Activated CD8-positive, alpha-beta memory T cell treated with anti-CD3 and anti-CD28 coated beads, Interleukin-2, amount 50 U/mL, for 4 hours (primary cell): Measurements from ENCODE around the gene NUP210.
A peak's percentile ranks its signal among the peaks of the same experiment; 100 is the strongest.
"Not testable (repeated sequence)": the region's sequence is repeated elsewhere in the genome, so short reads cannot be mapped to it uniquely, and the experiment has no call there.

ENCODE experiments used
- DNase-seq: peaks from one replicate; pipeline ENCODE4 v3.0.0-alpha.2; 2020

The NUP210 gene

DNA sequence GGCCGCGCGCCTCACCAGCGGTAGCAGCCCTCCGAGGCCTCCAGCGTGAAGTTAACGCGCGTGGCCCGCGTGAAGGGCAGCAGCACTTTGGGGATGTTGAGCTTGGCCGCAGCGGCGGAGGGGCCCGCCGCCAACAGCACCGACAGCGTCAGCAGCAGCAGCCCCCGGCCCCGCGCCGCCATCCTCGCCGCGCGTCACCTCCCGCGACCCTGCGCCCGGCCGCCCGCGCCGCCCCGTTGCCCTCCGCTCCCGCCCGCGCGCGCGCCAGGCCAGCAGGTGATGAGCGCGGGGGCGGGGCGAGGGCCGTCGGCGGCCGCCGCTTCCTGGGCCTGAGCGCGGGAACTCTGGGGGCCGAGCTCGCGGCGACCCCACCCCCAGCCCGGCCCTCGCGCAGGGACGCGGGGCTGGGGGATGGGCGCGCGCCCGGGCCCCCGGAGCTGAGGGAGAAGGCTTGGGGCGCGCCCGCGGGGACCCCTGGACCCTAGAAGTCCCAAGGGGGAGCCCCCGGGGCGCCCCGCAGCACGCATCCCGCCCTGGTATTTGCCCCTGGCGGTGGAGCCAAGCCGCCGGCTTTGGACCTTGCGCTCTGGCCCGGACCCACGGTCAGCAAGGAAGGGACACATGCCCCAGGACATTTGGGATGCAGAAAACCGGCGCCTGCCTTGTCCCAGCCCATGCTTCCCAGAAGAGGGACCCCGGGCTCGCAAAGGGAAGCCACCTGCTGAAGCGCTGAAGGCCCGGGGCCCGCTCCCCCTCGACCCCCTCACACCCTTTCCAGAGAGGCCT, at the start of gene NUP210:
Gene NUP210, minus strand, starts transcription at position 278 of the 786 bp plus-strand sequence. Its CDS starts 96 bp downstream, at position 182.
- DNase-seq, result peak; percentile 57

- DNase-seq, result no peak
These were observed 46.7 kb upstream of the NUP210 start for GRCh38 chr3:13466781-13467180.

GRCh38 chr3:13465236-13465873, 45.2 kb upstream of the NUP210 start:
- DNase-seq, result no peak

GRCh38 chr3:13463618-13464400, 43.7 kb upstream of the NUP210 start:
- DNase-seq, result no peak

- DNase-seq, result no peak
These were observed 42.7 kb upstream of the NUP210 start for GRCh38 chr3:13462822-13463221.

- no peak for DNase-seq
These were observed 42.1 kb upstream of the NUP210 start for GRCh38 chr3:13462125-13462629.

- peak; percentile 69 for DNase-seq
These were observed 41.3 kb upstream of the NUP210 start for GRCh38 chr3:13461169-13462124.

GRCh38 chr3:13460341-13460736, 40.2 kb upstream of the NUP210 start:
- no peak for DNase-seq

DNA sequence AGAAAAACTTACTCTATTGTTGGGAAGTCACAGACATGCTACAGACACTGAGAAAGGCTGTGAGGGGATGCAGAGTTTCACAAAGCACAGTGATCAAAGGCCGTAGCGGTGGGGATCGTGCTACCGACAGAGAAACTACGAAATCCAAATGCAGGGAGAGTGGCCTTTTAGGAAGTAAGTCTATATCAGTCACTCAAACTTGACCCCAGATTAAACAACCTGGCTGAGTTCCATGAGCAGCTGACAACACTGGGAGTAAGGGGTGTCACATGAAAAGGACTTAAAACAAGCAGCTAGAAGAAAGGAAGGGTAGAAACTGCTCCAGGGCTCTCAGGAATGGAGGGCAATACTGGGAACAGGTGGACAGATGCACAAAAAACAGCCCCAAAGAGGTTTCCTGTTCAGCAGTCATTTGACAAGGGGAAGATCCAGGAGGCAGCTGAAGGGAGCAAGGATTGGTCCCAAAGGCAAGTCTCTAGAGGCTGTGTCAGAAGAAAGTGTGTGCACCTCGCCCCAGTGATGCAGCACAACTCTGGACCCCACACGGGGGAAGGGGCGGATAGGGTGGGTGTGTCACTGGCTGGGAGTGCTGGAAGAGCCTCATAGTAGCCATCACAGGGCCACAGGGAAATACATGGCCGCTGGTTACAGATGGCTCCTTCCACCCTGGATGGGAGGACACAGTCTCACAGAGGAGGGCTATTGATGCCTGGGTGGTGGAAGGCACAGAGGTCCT, 39.7 kb upstream of the NUP210 start:
- no peak for DNase-seq

DNA sequence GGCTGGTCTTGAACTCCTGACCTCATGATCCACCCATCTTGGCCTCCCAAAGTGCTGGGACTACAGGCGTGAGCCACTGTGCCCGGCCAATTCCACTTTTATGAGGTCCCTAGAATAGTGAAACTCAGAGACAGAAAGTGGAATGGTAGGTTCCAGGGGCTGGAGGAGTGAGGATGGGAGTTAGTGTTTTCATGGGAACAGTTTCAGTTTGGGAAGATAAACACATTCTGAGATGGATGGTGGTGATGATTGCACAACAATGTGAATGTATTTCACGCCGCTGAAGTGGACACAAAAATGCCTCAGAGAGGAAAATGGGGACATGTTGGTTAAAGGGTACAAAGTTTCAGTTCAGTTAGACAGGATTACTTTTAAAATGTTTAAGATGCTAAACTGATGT, 37.5 kb upstream of the NUP210 start:
- no peak for DNase-seq

DNA sequence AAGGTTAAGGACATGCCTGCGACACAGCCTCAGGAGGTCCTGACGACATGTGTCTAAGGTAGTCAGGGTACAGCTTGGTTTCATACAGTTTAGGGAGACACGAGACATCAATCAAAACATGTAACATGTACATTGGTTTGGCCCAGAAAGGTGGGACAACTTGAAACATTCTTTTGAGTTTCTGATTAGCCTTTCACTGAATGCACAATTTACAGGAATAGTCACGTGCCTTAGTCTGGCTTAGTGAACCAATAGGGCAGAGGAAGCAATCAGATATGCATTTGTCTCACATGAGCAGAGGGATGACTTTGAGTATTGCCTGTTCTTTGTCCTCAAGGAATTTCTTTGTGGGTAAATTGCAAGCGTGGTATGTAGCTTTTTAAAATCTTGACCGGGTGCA, 35.5 kb upstream of the NUP210 start:
- DNase-seq, result no peak

GRCh38 chr3:13452490-13453335, 32.6 kb upstream of the NUP210 start:
- peak; percentile 31 for DNase-seq

- peak; percentile 19 for DNase-seq
These were observed 31.2 kb upstream of the NUP210 start for GRCh38 chr3:13451301-13451673.

- not testable (repeated sequence) for DNase-seq
These were observed 22.8 kb upstream of the NUP210 start for GRCh38 chr3:13442882-13443281.

DNA sequence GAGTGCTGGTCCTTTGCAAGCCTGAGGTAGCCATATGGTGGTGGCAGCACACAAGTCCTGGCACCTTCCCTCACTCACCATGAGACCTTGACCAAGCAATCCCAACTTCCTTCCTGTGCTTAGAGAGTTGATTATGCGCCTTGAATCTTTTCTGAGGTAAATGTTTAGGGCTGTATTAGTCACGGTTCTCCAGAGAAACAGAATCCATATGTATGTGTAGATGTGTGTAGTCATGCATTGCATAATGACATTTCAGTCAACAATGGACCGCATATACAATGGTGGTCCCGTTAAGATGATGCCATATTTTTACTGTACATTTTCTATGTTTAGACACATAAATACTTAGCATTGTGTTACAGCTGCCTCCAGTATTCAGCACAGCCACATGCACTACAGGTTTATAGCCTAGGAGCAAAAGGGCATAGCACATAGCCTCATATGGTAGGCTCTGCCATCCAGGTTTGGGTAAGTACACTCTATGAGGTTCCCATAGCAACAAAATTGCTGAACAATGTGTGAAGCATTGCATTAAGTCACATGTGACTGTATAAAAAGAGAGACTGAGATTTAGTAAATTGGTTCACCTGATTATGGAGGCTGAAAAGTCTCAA, 20.2 kb upstream of the NUP210 start:
- no peak for DNase-seq

GRCh38 chr3:13436213-13436612, 16.1 kb upstream of the NUP210 start:
- not testable (repeated sequence) for DNase-seq

DNA sequence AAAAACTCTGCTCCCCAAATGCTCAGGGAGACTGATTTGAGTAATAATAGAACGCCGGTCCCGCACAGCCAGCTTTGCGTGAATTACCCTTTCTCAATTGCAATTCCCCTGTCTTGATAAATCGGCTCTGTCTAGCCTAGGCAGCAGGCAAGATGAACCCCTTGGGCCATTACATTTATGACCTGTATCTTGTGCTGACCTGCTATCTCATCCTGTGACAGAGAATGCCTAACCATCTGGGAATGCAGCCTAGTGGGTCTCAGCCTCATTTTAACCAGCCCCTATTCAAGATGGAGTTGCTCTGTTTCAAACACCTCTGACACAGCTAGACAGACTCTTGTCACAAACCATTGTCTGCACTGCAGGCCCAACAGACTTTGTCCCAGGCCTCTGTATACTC, 13.8 kb upstream of the NUP210 start:
- no peak for DNase-seq

DNA sequence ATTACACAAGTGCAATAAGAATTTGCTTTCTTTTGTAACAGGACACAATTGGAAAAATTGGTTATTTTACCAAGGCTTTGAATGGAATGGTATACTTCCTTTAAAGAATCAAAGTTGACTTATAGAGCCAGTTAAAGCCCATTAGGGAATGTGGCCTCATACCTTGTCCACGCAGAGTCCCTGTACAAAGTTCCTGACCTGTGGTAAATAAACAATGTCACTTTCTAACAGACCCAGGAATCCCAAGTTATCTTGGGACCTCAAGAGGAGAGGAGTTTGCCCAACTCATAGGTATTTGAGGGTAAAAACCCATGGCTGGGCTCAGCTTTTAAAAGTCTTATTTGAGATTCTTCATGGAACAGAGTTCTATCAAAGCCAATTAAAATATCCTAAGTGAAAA, 12.0 kb upstream of the NUP210 start:
- DNase-seq, result no peak

- DNase-seq, result not testable (repeated sequence)
These were observed 10.3 kb upstream of the NUP210 start for GRCh38 chr3:13430411-13430875.
